Measurements from ENCODE around the gene SOD2. TPM values are rescaled to one million over a fixed set of nuclear protein-coding genes. Genes with fewer than 3 reads are reported as not detected.

SOD2 gene
- total and polyA plus RNA-seq, 9 of the 15 experiments (the other 6 are each of a cell fraction or from before 2014, with no cell fraction given): 39.8 to 140 (median 95.8) TPM

DNA sequence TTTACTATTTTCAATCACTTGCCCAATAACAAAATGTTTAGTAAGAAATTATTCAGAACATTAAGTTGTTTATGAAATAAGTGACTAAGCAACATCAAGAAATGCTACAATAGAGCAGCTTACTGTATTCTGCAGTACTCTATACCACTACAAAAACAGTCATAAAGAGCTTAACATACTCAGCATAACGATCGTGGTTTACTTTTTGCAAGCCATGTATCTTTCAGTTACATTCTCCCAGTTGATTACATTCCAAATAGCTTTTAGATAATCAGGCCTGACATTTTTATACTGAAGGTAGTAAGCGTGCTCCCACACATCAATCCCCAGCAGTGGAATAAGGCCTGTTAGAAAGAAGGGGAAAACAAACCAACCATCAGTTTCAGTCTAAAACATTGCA lies 10.7 kb downstream of the SOD2 start:
- Histone ChIP-seq H3K9me1 (ENCODE audit: control insufficient read depth, insufficient read depth, low read length) (no peaks in the 10 kb centered on the region), H4K20me1 (replicated peaks; ENCODE audit: control insufficient read depth, insufficient read depth, low read length) (no peaks in the 10 kb centered on the region), H3K9ac (ENCODE audit: insufficient read depth in 1 of 2, low read depth in 2 of 2, low read length in 2 of 2) (no peak overlapping the region), H3K4me1 (replicated peaks in 1 of 2; ENCODE audit: control insufficient read depth in 2 of 2, insufficient read depth in 2 of 2, low read length in 2 of 2) (no peaks in the 10 kb centered on the region; a peak in 1 of 5 replicates), H3K9me3 (replicated peaks; ENCODE audit: control insufficient read depth, insufficient read depth, low read depth, low read length) (no peaks in the 10 kb centered on the region), H3K4me2 (ENCODE audit: insufficient read depth, low read length) (no peak overlapping the region), H3K27ac (ENCODE audit: extremely low read depth, low read depth, low read length) (no peak overlapping the region), H2AFZ (ENCODE audit: low read depth, low read length) (no peak overlapping the region), H3K79me2 (ENCODE audit: control insufficient read depth, insufficient read depth, low read length) (peaks cover 16% of the 10 kb centered on the region; the same call in 2 of the 3 replicates), H3K36me3 (ENCODE audit: control insufficient read depth, insufficient read depth, low read length) (peaks cover 87% of the 10 kb centered on the region), H3K27me3 (ENCODE audit: control insufficient read depth in 2 of 2, insufficient read depth in 2 of 2, low read length in 2 of 2) (no peaks in the 10 kb centered on the region), H3K4me3 (no peak overlapping the region)
- ATAC-seq (no peak), FAIRE-seq (no peak), DNase-seq (ENCODE audit: extremely low read depth in 1 of 4, low spot score in 3 of 4) (no peak)
- in situ Hi-C loops (cut with MboI) (no loop called here), intact Hi-C loops (cut with micrococcal nuclease) (no loop called here)
- no TSS peak for BruUV-seq (replicated peaks)
- CTCF ChIA-PET (ENCODE audit: low intra/inter-chr PET ratio): no interaction called here
- POLR2A ChIA-PET: interaction anchor here (0.7 to 1.9 kb wide), 7 partner anchors 9 to 534 kb away, joined by 3 to 13 read pairs (median 3); partner anchors contain the start of gene SOD2
- WGBS (ENCODE audit: insufficient coverage, low coverage, missing lambda C conversion rate): 90% methylated on average over 3 of the region's 3 CpGs
- no peak for TF ChIP-seq ETS2 (tag; IDR thresholded peaks at IDR 0.05; ENCODE audit: borderline replicate concordance, poor library complexity, severe bottlenecking)
- TF ChIP-seq CHD1 (IDR thresholded peaks at IDR 0.05; ENCODE audit: low read length): no peak
- no peak for TF ChIP-seq IFI16 (CRISPR knock-in tag; IDR thresholded peaks at IDR 0.05)
- TF ChIP-seq NR2C2 (CRISPR knock-in tag; IDR thresholded peaks at IDR 0.05): no peak
- no peak for TF ChIP-seq NR2C2 (tag; IDR thresholded peaks at IDR 0.05)
- no peak for TF ChIP-seq GTF2A2 (tag; IDR thresholded peaks at IDR 0.05)
- no peak for TF ChIP-seq HDGF (IDR thresholded peaks at IDR 0.05)
- no peak for TF ChIP-seq ZNF444 (CRISPR knock-in tag; IDR thresholded peaks at IDR 0.05)
- TF ChIP-seq ZNF511 (CRISPR knock-in tag; IDR thresholded peaks at IDR 0.05): no peak
- TF ChIP-seq ZNF274 (IDR thresholded peaks at IDR 0.05; ENCODE audit: borderline replicate concordance, low read depth, low read length): no peak
- TF ChIP-seq, protein P1, sequence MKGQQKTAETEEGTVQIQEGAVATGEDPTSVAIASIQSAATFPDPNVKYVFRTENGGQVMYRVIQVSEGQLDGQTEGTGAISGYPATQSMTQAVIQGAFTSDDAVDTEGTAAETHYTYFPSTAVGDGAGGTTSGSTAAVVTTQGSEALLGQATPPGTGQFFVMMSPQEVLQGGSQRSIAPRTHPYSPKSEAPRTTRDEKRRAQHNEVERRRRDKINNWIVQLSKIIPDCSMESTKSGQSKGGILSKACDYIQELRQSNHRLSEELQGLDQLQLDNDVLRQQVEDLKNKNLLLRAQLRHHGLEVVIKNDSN (CRISPR knock-in tag; IDR thresholded peaks at IDR 0.05): no peak
- TF ChIP-seq, protein P2, sequence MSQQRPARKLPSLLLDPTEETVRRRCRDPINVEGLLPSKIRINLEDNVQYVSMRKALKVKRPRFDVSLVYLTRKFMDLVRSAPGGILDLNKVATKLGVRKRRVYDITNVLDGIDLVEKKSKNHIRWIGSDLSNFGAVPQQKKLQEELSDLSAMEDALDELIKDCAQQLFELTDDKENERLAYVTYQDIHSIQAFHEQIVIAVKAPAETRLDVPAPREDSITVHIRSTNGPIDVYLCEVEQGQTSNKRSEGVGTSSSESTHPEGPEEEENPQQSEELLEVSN (IDR thresholded peaks at IDR 0.05; ENCODE audit: borderline replicate concordance in 1 of 2, extremely low read depth in 1 of 2, insufficient read depth in 1 of 2, insufficient read length in 1 of 2, low read depth in 1 of 2, low read length in 1 of 2, poor library complexity in 1 of 2, severe bottlenecking in 1 of 2): no peak
- TF ChIP-seq NFATC3 (IDR thresholded peaks at IDR 0.05): no peak
- no peak for TF ChIP-seq MEIS2 (IDR thresholded peaks at IDR 0.05; ENCODE audit: partially characterized antibody)
- TF ChIP-seq, protein P3, sequence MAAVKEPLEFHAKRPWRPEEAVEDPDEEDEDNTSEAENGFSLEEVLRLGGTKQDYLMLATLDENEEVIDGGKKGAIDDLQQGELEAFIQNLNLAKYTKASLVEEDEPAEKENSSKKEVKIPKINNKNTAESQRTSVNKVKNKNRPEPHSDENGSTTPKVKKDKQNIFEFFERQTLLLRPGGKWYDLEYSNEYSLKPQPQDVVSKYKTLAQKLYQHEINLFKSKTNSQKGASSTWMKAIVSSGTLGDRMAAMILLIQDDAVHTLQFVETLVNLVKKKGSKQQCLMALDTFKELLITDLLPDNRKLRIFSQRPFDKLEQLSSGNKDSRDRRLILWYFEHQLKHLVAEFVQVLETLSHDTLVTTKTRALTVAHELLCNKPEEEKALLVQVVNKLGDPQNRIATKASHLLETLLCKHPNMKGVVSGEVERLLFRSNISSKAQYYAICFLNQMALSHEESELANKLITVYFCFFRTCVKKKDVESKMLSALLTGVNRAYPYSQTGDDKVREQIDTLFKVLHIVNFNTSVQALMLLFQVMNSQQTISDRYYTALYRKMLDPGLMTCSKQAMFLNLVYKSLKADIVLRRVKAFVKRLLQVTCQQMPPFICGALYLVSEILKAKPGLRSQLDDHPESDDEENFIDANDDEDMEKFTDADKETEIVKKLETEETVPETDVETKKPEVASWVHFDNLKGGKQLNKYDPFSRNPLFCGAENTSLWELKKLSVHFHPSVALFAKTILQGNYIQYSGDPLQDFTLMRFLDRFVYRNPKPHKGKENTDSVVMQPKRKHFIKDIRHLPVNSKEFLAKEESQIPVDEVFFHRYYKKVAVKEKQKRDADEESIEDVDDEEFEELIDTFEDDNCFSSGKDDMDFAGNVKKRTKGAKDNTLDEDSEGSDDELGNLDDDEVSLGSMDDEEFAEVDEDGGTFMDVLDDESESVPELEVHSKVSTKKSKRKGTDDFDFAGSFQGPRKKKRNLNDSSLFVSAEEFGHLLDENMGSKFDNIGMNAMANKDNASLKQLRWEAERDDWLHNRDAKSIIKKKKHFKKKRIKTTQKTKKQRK (IDR thresholded peaks at IDR 0.05; ENCODE audit: borderline replicate concordance, low read depth, low read length): no peak
- TF ChIP-seq EP300 (IDR thresholded peaks at IDR 0.05; ENCODE audit: low read length): no peak
